GM19438 (cell line): Measurements from ENCODE around the gene MATN1.
"Not testable (repeated sequence)": the region's sequence is repeated elsewhere in the genome, so short reads cannot be mapped to it uniquely, and the experiment has no call there.

Source experiments
- ATAC-seq: cut with Tn5 transposase; IDR thresholded peaks from one replicate; pipeline ENCODE4 v1.9.1; 2021; ENCODE audit warnings: low read depth; ENCODE audit not compliant: unreplicated experiment

MATN1 gene, protein sequence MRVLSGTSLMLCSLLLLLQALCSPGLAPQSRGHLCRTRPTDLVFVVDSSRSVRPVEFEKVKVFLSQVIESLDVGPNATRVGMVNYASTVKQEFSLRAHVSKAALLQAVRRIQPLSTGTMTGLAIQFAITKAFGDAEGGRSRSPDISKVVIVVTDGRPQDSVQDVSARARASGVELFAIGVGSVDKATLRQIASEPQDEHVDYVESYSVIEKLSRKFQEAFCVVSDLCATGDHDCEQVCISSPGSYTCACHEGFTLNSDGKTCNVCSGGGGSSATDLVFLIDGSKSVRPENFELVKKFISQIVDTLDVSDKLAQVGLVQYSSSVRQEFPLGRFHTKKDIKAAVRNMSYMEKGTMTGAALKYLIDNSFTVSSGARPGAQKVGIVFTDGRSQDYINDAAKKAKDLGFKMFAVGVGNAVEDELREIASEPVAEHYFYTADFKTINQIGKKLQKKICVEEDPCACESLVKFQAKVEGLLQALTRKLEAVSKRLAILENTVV

GRCh38 chr1:30723331-30723755, at the start of gene MATN1:
Gene MATN1, minus strand, starts transcription at chr1:30723585. Its CDS starts 34 bp downstream, at chr1:30723551.
- no peak for ATAC-seq

DNA sequence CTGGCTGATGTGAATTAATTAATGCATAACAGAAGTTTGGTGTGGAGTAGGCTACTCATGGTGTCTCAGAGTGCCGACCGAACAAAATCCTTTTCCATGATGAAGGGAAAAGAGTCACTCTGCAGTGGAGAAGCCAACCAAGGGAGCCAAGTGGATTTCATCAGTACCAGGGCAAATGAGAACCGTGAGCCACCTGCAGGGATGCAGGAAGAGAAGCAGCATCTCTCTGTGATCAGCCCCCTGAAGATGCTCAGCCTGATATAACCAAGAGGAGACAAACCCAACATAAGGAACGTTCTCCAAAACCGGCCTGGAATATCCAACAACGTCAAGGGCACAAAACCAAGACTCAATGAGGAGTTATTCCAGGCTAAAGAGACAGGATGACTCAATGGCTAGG, 47.6 kb upstream of the MATN1 start:
- ATAC-seq, result no peak

GRCh38 chr1:30770150-30770549, 46.8 kb upstream of the MATN1 start:
- no peak for ATAC-seq

DNA sequence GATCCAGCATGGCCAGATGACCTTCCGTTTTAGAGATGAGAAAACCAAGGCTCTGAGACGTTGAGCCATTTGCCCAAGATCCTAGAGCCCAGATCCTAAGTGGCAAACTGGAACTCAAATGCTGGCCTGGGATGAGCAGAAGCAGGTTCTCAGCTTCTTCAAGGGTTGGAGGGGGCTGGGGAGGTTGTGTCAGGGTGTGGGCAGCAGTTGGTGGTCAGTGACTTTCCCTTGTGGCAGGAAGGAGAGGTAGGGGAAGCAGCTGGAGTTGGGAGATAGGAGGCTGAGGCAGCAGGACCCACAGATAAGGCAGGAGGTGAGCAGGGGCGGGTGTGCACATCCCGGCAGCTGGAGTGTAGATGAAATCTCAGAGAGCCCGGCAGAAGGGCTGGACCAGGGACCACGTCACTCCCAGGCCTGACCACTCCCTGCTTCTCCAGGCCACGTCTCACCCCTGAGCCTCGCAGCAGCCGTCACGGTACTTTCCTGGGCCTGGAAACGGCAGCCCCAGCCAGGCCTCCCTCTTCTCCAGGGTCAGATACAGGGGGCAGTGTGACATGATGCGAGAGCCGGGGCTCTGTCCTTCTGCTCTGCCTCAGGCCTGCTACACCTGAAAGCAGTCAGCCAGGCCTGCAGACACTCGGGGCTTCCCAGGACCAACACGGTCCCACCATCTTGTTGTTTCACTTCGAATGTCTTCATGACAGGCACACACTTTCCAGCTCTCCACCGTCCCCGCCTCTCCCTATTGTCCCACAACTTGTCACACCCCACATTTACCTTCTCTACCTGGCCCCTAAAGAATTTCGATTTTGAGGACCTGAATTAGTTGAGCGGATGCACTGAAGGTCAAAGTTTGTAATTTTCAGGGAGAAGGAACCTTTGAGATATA, 45.7 kb upstream of the MATN1 start:
- no peak for ATAC-seq

DNA sequence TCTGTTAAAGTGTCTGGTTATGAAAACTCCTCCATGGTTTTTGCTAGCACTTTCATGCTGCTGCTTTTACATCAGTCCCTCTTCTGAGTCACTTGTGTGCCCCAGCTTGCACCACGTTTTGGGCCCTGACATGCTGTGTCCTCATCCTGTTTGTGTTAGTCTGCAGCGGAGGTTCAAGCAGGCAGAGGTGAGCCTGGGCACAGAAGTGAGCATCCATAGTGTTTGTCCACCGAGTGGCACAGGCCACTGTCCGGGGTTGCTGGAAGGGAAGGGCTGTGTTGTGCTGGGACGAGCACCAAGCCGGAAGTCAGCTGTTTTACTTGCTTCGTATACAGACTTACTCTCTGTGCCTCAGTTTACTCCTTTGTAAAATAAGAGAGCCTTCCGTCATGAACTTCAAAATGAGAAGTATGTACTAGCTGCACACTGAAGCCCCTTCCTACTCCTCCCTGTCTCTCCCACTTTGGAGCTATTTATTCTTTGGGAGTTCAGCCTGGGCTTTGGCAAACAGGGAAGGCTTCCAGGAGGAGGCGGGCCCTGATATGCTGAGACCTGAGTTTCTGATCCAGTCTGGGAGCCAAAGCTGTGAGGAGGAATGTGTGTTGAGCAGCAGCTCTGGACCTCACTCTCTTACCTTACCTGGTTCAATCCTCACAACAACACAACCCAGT, 44.9 kb upstream of the MATN1 start:
- no peak for ATAC-seq

DNA sequence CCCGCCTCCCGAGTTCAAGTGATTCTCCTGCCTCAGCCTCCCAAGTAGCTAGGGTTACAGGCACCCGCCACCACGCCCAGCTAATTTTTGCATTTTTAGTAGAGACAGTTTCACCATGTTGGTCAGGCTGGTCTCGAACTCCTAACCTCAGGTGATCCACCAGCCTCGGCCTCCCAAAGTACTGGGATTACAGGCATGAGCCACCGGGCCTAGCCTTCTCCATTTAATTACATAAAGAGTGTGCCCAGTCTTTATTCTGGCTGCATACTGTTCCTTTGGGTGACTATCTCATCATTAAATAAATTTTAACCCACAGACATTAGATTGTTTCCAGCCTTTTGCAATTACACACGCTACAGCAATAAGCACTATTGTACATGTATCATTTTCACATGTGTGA, 43.6 kb upstream of the MATN1 start:
- ATAC-seq, result not testable (repeated sequence)

DNA sequence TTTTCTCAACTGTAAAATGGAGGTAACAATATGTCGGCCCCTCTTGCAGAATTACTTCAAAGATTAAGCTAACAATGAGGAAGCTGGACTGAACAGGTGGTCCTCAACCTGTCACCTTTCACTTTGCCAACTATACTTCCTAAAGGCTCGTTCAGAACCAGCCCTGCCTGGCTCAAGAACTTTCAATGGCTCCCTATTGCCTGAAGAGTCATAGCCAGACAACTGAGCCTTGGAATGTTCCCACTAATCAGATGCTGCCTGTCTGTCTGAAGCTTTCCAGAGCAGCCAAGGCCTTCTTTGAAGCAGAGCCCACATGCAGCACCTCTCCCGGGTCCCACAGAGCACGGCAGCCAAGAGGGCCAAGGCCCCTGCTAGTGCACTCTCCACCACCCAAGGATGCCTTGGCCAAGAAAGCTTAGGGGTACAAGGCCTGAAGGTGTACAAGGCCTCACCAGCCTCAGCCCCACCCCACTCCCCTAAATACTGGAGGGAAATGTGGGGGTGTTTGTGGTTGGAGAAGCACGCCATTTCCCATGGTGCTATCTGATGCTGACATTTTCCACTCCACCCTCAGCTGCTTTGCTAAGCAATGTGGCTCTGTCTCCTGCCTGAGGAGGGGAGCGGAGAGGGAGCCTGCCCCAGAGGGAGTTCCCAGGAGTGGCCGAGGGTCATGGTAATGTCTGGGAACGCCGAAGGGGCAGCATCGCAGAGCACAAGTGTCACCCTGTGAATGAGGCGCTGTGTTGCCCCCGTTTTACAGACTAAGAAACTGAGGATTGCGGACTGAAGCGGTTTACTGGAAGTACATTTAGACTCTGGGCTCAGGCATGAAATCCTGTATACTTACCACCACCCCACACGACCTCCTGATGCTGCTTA, 42.4 kb upstream of the MATN1 start:
- no peak for ATAC-seq

- no peak for ATAC-seq
These were observed 41.7 kb upstream of the MATN1 start for GRCh38 chr1:30764939-30765555.

- ATAC-seq, result no peak
These were observed 41.0 kb upstream of the MATN1 start for GRCh38 chr1:30764396-30764795.

DNA sequence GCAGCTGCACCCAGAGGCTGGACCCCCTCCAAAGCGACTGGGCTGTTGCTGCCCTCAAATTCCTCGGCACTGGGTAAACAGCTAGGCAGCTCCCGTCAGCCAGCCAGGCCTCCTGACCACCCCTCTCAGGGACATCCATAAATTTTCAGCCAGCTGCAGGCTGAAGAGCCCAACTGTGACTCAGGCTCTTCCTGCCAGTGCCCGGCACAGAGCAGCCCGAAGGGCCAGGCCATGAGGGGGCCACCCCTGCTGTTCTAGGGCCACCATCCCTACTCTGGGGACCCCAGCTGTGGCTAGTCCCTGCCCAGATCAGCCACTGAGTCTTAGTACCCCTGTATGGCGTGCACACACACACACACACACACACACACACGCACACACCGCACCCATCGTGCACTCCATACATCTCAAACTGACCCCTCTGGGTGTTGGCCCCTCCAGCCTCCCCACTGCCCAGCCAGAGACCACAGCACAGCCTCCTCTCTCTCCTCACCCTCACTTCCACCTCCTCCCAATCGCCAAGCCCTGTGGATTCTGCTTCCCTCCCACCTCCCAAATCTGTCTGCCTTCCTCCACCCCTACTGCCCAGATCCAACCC, 40.4 kb upstream of the MATN1 start:
- ATAC-seq, result no peak

- no peak for ATAC-seq
These were observed 39.7 kb upstream of the MATN1 start for GRCh38 chr1:30762930-30763650.

GRCh38 chr1:30762152-30762929, 39.0 kb upstream of the MATN1 start:
- no peak for ATAC-seq

- ATAC-seq, result no peak
These were observed 38.2 kb upstream of the MATN1 start for GRCh38 chr1:30761381-30762151.

DNA sequence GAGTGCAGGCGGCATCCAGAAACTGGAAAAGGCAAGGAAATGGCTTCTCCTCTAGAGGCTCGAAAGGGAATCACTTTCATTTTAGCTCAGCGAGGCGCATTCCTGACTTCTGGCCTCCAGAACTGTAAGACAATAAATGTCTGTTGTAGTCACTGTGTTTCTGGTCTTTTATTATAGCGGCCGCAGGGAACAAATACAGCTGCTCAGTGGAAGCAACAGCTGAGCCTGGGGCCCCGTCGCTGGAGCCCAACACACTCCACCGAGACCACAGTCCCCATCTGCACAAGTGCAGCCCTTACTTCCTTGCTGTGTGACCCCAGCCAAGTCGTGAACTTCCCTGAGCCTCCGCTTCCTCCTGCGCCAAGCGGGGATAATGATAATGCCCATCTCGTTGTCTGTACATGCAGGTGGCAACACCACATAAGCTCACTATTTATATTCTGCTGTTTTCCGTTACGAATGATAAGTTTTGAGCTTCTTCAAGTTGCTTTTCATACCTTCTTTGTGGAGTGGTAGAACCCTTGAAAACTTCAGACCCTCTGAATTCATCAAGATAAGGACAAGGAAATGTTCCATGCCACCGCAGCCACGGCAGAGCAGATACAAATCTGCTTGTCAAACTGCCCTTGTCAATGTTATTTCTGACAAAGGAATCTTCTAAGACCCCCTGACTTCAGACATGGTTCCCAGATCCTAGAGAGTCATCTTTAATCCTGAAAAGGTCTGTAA, 37.4 kb upstream of the MATN1 start:
- ATAC-seq, result no peak

DNA sequence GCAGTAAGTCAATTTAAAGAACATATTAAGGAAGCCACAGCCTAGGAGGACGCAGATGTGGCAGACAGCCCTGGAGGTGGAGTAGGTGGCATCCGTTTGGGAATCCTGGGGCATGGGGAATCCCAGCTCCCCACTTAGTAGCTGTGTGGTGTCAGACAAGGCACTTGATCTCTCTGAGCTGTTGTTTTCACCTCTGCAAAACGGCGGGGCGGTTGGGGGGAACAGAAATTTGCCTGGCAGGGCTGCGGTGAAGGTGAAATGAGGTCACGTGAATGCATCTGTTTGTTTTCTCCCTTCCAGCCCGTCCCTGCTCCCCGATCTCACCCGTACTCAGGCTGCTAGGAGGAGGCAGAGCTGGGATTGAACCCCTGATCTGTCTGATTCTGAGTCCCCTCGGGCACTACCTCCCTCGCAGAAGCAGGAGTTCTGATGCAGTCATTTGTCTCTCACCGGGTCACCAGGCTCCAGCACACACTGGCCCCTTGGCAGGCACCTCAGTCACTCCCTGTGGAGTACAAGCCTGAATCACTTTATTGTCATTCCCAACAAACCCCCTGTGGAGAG, 36.4 kb upstream of the MATN1 start:
- no peak for ATAC-seq

DNA sequence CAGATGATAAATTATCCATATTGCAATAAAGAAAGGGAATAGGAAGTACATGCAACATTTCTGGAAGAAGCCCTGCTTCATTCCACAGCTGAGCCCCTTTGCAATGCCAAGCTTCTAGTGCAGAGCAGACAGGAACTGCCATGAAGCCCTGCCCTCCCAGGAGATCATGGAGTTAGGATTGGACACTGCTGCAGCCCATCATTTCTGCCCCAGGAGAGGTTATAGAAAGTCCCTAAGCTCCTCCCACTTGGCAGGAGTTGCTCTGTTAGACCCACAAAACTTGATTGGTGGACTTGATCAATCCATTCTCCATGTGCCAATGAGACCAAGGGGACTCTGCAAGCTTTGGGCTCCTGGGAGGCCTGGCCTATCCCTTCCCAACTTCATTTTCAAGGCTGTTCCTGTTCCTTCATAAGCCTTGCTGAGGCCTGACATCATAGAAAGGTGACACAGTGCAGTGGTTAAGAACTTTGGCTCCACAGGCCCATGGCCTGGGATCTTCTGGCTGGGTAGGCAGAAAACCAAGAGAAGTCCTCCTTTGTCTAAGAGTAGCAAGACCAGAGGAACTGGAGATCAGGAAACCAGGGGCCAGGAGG, 35.5 kb upstream of the MATN1 start:
- no peak for ATAC-seq
